KMS-11 (cell line): ENCODE measurements around the gene ZBTB20.

Source experiments
- H2AFZ ChIP-seq: fragments of 200-600 bp; sonication (generic); 2 replicates; pipeline ENCODE4 v1.6.1; 2016; ENCODE audit warnings: antibody characterized with exemption, mixed run types, low read depth
- H3K27ac ChIP-seq: fragments of 200-600 bp; sonication (generic); 2 replicates; pipeline ENCODE4 v1.6.1; 2016; ENCODE audit warnings: mild to moderate bottlenecking, mixed run types
- H3K27me3 ChIP-seq: fragments of 200-600 bp; sonication (generic); 2 replicates; pipeline ENCODE4 v1.6.1; 2017; ENCODE audit warnings: mild to moderate bottlenecking, low read depth, mixed run types, moderate library complexity; ENCODE audit not compliant: insufficient read depth
- H3K36me3 ChIP-seq: fragments of 200-600 bp; sonication (generic); 2 replicates; pipeline ENCODE4 v1.6.1; 2017; ENCODE audit warnings: mild to moderate bottlenecking, mixed run types; ENCODE audit not compliant: insufficient read depth
- H3K4me1 ChIP-seq: fragments of 200-600 bp; sonication (generic); 2 replicates; pipeline ENCODE4 v1.6.1; 2016; ENCODE audit warnings: mild to moderate bottlenecking, low read depth, mixed run types; ENCODE audit not compliant: poor library complexity, severe bottlenecking
- H3K4me2 ChIP-seq: fragments of 200-600 bp; sonication (generic); 2 replicates; pipeline ENCODE4 v1.7.0; 2016; ENCODE audit warnings: mild to moderate bottlenecking, mixed run types
- H3K4me3 ChIP-seq: fragments of 200-600 bp; sonication (generic); IDR thresholded peaks from 2 replicates; pipeline ENCODE4 v1.6.1; 2017; ENCODE audit warnings: low read depth, low read length, mixed read lengths; ENCODE audit not compliant: insufficient read depth
- H3K79me2 ChIP-seq: fragments of 200-600 bp; sonication (generic); 2 replicates; pipeline ENCODE4 v1.6.1; 2016; ENCODE audit warnings: low read depth, mixed run types; ENCODE audit not compliant: insufficient read depth
- H3K9ac ChIP-seq: fragments of 200-600 bp; sonication (generic); 2 replicates; pipeline ENCODE4 v1.6.1; 2016; ENCODE audit warnings: mild to moderate bottlenecking, mixed run types
- H4K20me1 ChIP-seq: fragments of 200-600 bp; sonication (generic); 2 replicates; pipeline ENCODE4 v1.6.1; 2016; ENCODE audit warnings: mild to moderate bottlenecking, mixed run types; ENCODE audit not compliant: insufficient read depth
- CTCF ChIP-seq: fragments of 200-600 bp; sonication (generic); conservative IDR thresholded peaks from 2 replicates; pipeline ENCODE4 v1.6.1; 2017; ENCODE audit warnings: low read depth, mild to moderate bottlenecking, antibody characterized with exemption, low read length, moderate library complexity, mixed read lengths

The ZBTB20 gene

GRCh38 chr3:114562557-114562956 lies 584.5 kb downstream of the ZBTB20 start:
- no peak for TF ChIP-seq CTCF
- H4K20me1 ChIP-seq: no peaks in the 10 kb centered on the region
- H3K9ac ChIP-seq: no peak overlapping the region
- H3K79me2 ChIP-seq: no peaks in the 10 kb centered on the region
- no peak overlapping the region for H3K4me3 ChIP-seq
- no peaks in the 10 kb centered on the region for H3K36me3 ChIP-seq
- no peak overlapping the region for H2AFZ ChIP-seq
- no peaks in the 10 kb centered on the region for H3K27me3 ChIP-seq
- no peaks in the 10 kb centered on the region for H3K4me1 ChIP-seq
- H3K4me2 ChIP-seq: no peak overlapping the region
- no peak overlapping the region for H3K27ac ChIP-seq

- Histone ChIP-seq H4K20me1 (no peaks in the 10 kb centered on the region), H3K79me2 (no peaks in the 10 kb centered on the region), H3K4me2 (no peak overlapping the region), H3K36me3 (no peaks in the 10 kb centered on the region), H2AFZ (no peak overlapping the region), H3K4me1 (no peaks in the 10 kb centered on the region), H3K27me3 (no peaks in the 10 kb centered on the region), H3K4me3 (no peak overlapping the region), H3K9ac (no peak overlapping the region), H3K27ac (no peak overlapping the region)
- no peak for TF ChIP-seq CTCF
These were observed 588.8 kb downstream of the ZBTB20 start for GRCh38 chr3:114558271-114558670.

GRCh38 chr3:114557791-114558190 lies 589.3 kb downstream of the ZBTB20 start:
- H2AFZ ChIP-seq: no peak overlapping the region
- no peak overlapping the region for H3K9ac ChIP-seq
- H3K79me2 ChIP-seq: no peaks in the 10 kb centered on the region
- H3K27ac ChIP-seq: no peak overlapping the region
- no peaks in the 10 kb centered on the region for H3K36me3 ChIP-seq
- H3K27me3 ChIP-seq: no peaks in the 10 kb centered on the region
- no peak overlapping the region for H3K4me2 ChIP-seq
- no peaks in the 10 kb centered on the region for H3K4me1 ChIP-seq
- H3K4me3 ChIP-seq: no peak overlapping the region
- TF ChIP-seq CTCF: no peak
- H4K20me1 ChIP-seq: no peaks in the 10 kb centered on the region

- H3K79me2 ChIP-seq: no peaks in the 10 kb centered on the region
- H3K27me3 ChIP-seq: no peaks in the 10 kb centered on the region
- H3K27ac ChIP-seq: no peak overlapping the region
- H3K36me3 ChIP-seq: no peaks in the 10 kb centered on the region
- H3K4me1 ChIP-seq: no peaks in the 10 kb centered on the region
- H4K20me1 ChIP-seq: no peaks in the 10 kb centered on the region
- no peak overlapping the region for H3K4me2 ChIP-seq
- H3K9ac ChIP-seq: no peak overlapping the region
- no peak overlapping the region for H3K4me3 ChIP-seq
- no peak for TF ChIP-seq CTCF
- H2AFZ ChIP-seq: no peak overlapping the region
These were observed 590.4 kb downstream of the ZBTB20 start for GRCh38 chr3:114556657-114557213.

- Histone ChIP-seq H3K9ac (no peak overlapping the region), H3K36me3 (no peaks in the 10 kb centered on the region), H3K79me2 (no peaks in the 10 kb centered on the region), H3K27me3 (no peaks in the 10 kb centered on the region), H4K20me1 (no peaks in the 10 kb centered on the region), H3K4me1 (no peaks in the 10 kb centered on the region), H3K4me3 (no peak overlapping the region), H3K27ac (no peak overlapping the region), H2AFZ (no peak overlapping the region), H3K4me2 (no peak overlapping the region)
- no peak for TF ChIP-seq CTCF
These were observed 592.4 kb downstream of the ZBTB20 start for GRCh38 chr3:114554731-114555130.
